Endothelial cell of umbilical vein (primary cell): ENCODE results near the gene VANGL2. TPM values are rescaled to one million over a fixed set of nuclear protein-coding genes. Genes with fewer than 3 reads are reported as not detected.

Experiments
- BruUV-seq: library from RNA; stranded (reverse); fragments of 400-500 nt; replicated peaks from 2 replicates; lab custom pipeline; 2021; lab: Mats Ljungman, UMichigan
- CTCF ChIA-PET: fragments of 300-600, 350-600 bp; sonication (Branson Sonifier 250); formaldehyde crosslinking; loops from one replicate; lab custom pipeline; 2021; ENCODE audit warnings: antibody characterized with exemption, inconsistent platforms; lab: Charles Lee
- POLR2A ChIA-PET: fragments of 300-600, 350-600 bp; sonication (Branson Sonifier 250); formaldehyde crosslinking; loops from one replicate; lab custom pipeline; 2021; ENCODE audit warnings: antibody characterized with exemption, inconsistent platforms; lab: Charles Lee
- DNase-seq: peaks from one replicate; pipeline ENCODE4 v3.0.0-alpha.2; 2011; ENCODE audit warnings: low read depth, low spot score
- FAIRE-seq: peaks from 2 replicates; lab custom pipeline; 2011; peaks lifted over from hg19 to GRCh38; lab: Jason Lieb, UNC
- H2AFZ ChIP-seq: 2 replicates; pipeline ENCODE4 v1.6.0; 2012; ENCODE audit warnings: low read depth, low read length, control low read depth, inconsistent platforms
- H3K27ac ChIP-seq: 2 replicates; pipeline ENCODE4 v1.5.1; 2011; ENCODE audit warnings: low read depth, mild to moderate bottlenecking, control low read depth, low read length, moderate library complexity; ENCODE audit not compliant: insufficient read depth
- H3K27me3 ChIP-seq, 2 experiments: 2 replicates each; pipeline versions ENCODE4 v1.6.0 to v1.6.1; 2011; ENCODE audit warnings: low read length in 2 of 2, mixed read lengths in 1 of 2; ENCODE audit not compliant: control insufficient read depth in 2 of 2, insufficient read depth in 2 of 2
- H3K36me3 ChIP-seq, 2 experiments: 2 replicates in 1 of 2; 3 replicates in 1 of 2; pipeline ENCODE4 v1.5.1; 2011; ENCODE audit warnings: low read length in 2 of 2, mild to moderate bottlenecking in 1 of 2, moderate library complexity in 1 of 2; ENCODE audit not compliant: control insufficient read depth in 2 of 2, insufficient read depth in 2 of 2; ENCODE audit errors: extremely low read depth in 1 of 2
- H3K4me1 ChIP-seq: 3 replicates; pipeline ENCODE4 v1.5.1; 2011; ENCODE audit warnings: mild to moderate bottlenecking, low read length; ENCODE audit not compliant: control insufficient read depth, insufficient read depth; ENCODE audit errors: extremely low read depth
- H3K4me2 ChIP-seq: 2 replicates; pipeline ENCODE4 v1.6.1; 2011; ENCODE audit warnings: low read length, control low read depth, mixed read lengths; ENCODE audit not compliant: insufficient read depth
- H3K4me3 ChIP-seq, 3 experiments: fragments of 200-600 bp in 1 of 3; sonication (generic), shearing (Covaris generic) in 1 of 3; replicated peaks in 1 of 3; 2 replicates each; pipeline ENCODE4 v1.5.1; 2011 to 2016; ENCODE audit warnings: control low read depth in 3 of 3, low read length in 3 of 3, mild to moderate bottlenecking in 2 of 3, inconsistent platforms in 1 of 3, low read depth in 1 of 3, moderate library complexity in 1 of 3; ENCODE audit not compliant: insufficient read depth in 1 of 3
- H3K79me2 ChIP-seq: 2 replicates; pipeline ENCODE4 v1.6.0; 2012; ENCODE audit warnings: low read length, inconsistent platforms; ENCODE audit not compliant: control insufficient read depth, insufficient read depth
- H3K9ac ChIP-seq: replicated peaks from 2 replicates; pipeline ENCODE3; 2011; ENCODE audit warnings: low read length, control low read depth; ENCODE audit not compliant: insufficient read depth; ENCODE audit errors: extremely low read depth
- H3K9me1 ChIP-seq: replicated peaks from 3 replicates; pipeline ENCODE4 v1.6.0; 2011; ENCODE audit warnings: mild to moderate bottlenecking, low read length; ENCODE audit not compliant: control insufficient read depth, insufficient read depth; ENCODE audit errors: extremely low read depth
- H3K9me3 ChIP-seq: replicated peaks from 2 replicates; pipeline ENCODE4 v1.5.1; 2012; ENCODE audit warnings: low read length, inconsistent platforms; ENCODE audit not compliant: control insufficient read depth, insufficient read depth
- H4K20me1 ChIP-seq: replicated peaks from 2 replicates; pipeline ENCODE3; 2011; ENCODE audit warnings: mild to moderate bottlenecking, low read length; ENCODE audit not compliant: control insufficient read depth, insufficient read depth; ENCODE audit errors: extremely low read depth
- EZH2 ChIP-seq: IDR thresholded peaks from 2 replicates; pipeline ENCODE4 v1.6.1; 2012; ENCODE audit warnings: borderline replicate concordance, low read depth, mild to moderate bottlenecking, moderate library complexity, low read length, inconsistent platforms; ENCODE audit not compliant: severe bottlenecking
- FOS ChIP-seq: IDR thresholded peaks from 2 replicates; pipeline ENCODE4 v1.6.1; 2011; ENCODE audit warnings: mild to moderate bottlenecking, low read length, moderate library complexity, borderline replicate concordance; ENCODE audit not compliant: insufficient read depth
- GATA2 ChIP-seq: IDR thresholded peaks from 2 replicates; pipeline ENCODE4 v1.7.0; 2011; ENCODE audit warnings: low read depth, mild to moderate bottlenecking, moderate library complexity, mixed read lengths, low read length; ENCODE audit not compliant: insufficient read length, insufficient read depth
- JUN ChIP-seq: IDR thresholded peaks from 2 replicates; pipeline ENCODE4 v1.6.1; 2011; ENCODE audit warnings: borderline replicate concordance, low read depth; ENCODE audit not compliant: insufficient read length, insufficient read depth
- MYC ChIP-seq: IDR thresholded peaks from one replicate; pipeline ENCODE4 v1.6.1; 2011; ENCODE audit warnings: mild to moderate bottlenecking, low read depth, low read length
- POLR2A ChIP-seq: IDR thresholded peaks from 2 replicates; pipeline ENCODE4 v1.6.1; 2012; ENCODE audit warnings: low read depth, mild to moderate bottlenecking, control low read depth, low read length
- POLR2AphosphoS5 ChIP-seq: IDR thresholded peaks from 2 replicates; pipeline ENCODE4 v1.6.1; 2012; ENCODE audit warnings: low read depth, mild to moderate bottlenecking, control low read depth, low read length, moderate library complexity; ENCODE audit not compliant: insufficient read depth
- dilution Hi-C: fragments of 300-500 bp; cut with MboI; formaldehyde crosslinking; loops from one replicate; pipeline ENCODE4 v1.15.0; 2019; ENCODE audit warnings: low sequenced_read_pairs; ENCODE audit not compliant: extremely low pct_ligation_motif_present
- intact Hi-C: fragments of 100-400 bp; cut with micrococcal nuclease; formaldehyde crosslinking; loops from one replicate; pipeline ENCODE4 v1.10.0; 2022
- polyA plus RNA-seq, 4 experiments: library from polyadenylated mRNA; depleted of rRNA in 3 of 4; stranded (reverse) in 3 of 4; unstranded in 1 of 4; fragments of >200 nt; gene quantifications; 2 replicates each; pipeline versions ENCODE4 v1.2.1 to v1.2.3, GENCODE V29; 2011 to 2012; ENCODE audit warnings: missing spikeins in 1 of 4
- total RNA-seq: library from RNA; stranded (reverse); gene quantifications from 2 replicates; pipeline ENCODE4 v1.2.3, GENCODE V29; 2021
- TF ChIP-seq, protein P1 (sequence below): IDR thresholded peaks from 2 replicates; pipeline ENCODE4 v1.6.1; 2011; ENCODE audit not compliant: insufficient read depth, insufficient read length
- TF ChIP-seq, protein P2 (sequence below), 2 donors: IDR thresholded peaks; 1 replicate in 1 of 2; 2 replicates in 1 of 2; pipeline ENCODE4 v1.5.1; 2011; ENCODE audit warnings: low read length in 2 of 2, mild to moderate bottlenecking in 2 of 2, moderate library complexity in 2 of 2, control low read depth in 1 of 2, inconsistent platforms in 1 of 2, low read depth in 1 of 2; ENCODE audit not compliant: insufficient read depth in 1 of 2; ENCODE audit errors: extremely low read depth in 1 of 2

VANGL2 gene
- total and polyA plus RNA-seq, 2 donors (not counting 3 experiments of a cell fraction or from before 2014, with no cell fraction given): 0.01 TPM; not detected in 1

DNA sequence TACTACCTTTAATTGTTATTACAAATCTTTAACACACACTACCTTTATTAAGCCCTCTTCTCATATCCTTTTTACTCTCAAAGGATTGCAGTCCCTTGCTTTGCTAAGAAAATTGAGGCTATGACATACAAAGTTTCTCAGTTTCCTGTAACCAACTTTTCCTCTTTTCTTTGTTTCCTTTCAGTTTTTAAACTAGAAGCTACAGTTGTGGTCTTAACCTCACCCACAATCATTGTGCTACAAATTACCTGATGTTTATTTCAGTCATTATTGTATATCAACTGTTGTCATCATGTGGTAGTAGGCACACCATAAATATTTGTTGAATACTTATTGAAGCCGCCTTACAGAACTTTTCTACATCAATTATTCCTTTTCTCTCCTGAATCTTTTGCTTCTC, 70.9 kb downstream of the VANGL2 start:
- CTCF ChIA-PET: no interaction called here

More for the DNA sequence above, 70.9 kb downstream of the VANGL2 start:
- H3K27me3 ChIP-seq: peaks cover 0 to 4% of the 10 kb centered on the region in 2 experiments
- no peaks in the 10 kb centered on the region for H3K9me3 ChIP-seq
- H3K79me2 ChIP-seq: no peaks in the 10 kb centered on the region
- no peak overlapping the region for H3K4me2 ChIP-seq
- FAIRE-seq (no peak), DNase-seq (no peak)
- TF ChIP-seq, protein P1, sequence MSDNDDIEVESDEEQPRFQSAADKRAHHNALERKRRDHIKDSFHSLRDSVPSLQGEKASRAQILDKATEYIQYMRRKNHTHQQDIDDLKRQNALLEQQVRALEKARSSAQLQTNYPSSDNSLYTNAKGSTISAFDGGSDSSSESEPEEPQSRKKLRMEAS: no peak
- TF ChIP-seq FOS: no peak
- no peak for TF ChIP-seq JUN
- TF ChIP-seq GATA2: no peak
- no peak for TF ChIP-seq MYC
- TF ChIP-seq EZH2: no peak
- no peak for TF ChIP-seq POLR2A
- no peak for TF ChIP-seq POLR2AphosphoS5
- TF ChIP-seq, protein P2, sequence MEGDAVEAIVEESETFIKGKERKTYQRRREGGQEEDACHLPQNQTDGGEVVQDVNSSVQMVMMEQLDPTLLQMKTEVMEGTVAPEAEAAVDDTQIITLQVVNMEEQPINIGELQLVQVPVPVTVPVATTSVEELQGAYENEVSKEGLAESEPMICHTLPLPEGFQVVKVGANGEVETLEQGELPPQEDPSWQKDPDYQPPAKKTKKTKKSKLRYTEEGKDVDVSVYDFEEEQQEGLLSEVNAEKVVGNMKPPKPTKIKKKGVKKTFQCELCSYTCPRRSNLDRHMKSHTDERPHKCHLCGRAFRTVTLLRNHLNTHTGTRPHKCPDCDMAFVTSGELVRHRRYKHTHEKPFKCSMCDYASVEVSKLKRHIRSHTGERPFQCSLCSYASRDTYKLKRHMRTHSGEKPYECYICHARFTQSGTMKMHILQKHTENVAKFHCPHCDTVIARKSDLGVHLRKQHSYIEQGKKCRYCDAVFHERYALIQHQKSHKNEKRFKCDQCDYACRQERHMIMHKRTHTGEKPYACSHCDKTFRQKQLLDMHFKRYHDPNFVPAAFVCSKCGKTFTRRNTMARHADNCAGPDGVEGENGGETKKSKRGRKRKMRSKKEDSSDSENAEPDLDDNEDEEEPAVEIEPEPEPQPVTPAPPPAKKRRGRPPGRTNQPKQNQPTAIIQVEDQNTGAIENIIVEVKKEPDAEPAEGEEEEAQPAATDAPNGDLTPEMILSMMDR (IDR thresholded peaks at IDR 0.05; ENCODE audit: extremely low read depth in 1 of 2, insufficient read depth in 1 of 2, low read depth in 1 of 2, low read length in 2 of 2): no peak
- POLR2A ChIA-PET: no interaction called here
- BruUV-seq: no TSS peak
- H3K9me1 ChIP-seq: no peaks in the 10 kb centered on the region
- H3K9ac ChIP-seq: no peak overlapping the region
- no peaks in the 10 kb centered on the region for H3K4me1 ChIP-seq
- H3K27ac ChIP-seq: no peak overlapping the region
- intact Hi-C loops (no loop called here), dilution Hi-C loops (no loop called here)
- H3K4me3 ChIP-seq: no peak overlapping the region
- H4K20me1 ChIP-seq: no peaks in the 10 kb centered on the region
- H3K36me3 ChIP-seq: no peaks in the 10 kb centered on the region
- no peak overlapping the region for H2AFZ ChIP-seq
